Measurements from ENCODE around the gene MCF2.

DNA sequence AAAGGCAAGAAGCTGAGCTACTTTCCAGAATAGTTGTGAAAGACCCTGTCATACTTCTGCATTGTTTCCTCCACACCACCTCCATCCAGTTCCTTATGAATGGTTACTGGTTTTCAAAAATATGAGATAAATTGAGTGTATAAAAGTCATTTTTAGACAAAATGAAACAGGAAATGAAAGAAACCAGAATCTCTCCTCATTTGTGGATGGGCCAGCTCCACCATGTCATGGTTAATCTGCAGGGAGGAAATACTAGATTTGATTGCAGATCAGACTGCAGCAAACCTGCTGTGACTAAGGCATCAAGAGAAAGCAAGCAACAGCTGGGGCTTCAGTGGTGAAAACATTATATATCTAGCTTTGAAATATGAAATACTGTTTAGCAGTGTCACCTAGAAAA lies 153.6 kb downstream of the MCF2 start:
- TF ChIP-seq, protein P1, sequence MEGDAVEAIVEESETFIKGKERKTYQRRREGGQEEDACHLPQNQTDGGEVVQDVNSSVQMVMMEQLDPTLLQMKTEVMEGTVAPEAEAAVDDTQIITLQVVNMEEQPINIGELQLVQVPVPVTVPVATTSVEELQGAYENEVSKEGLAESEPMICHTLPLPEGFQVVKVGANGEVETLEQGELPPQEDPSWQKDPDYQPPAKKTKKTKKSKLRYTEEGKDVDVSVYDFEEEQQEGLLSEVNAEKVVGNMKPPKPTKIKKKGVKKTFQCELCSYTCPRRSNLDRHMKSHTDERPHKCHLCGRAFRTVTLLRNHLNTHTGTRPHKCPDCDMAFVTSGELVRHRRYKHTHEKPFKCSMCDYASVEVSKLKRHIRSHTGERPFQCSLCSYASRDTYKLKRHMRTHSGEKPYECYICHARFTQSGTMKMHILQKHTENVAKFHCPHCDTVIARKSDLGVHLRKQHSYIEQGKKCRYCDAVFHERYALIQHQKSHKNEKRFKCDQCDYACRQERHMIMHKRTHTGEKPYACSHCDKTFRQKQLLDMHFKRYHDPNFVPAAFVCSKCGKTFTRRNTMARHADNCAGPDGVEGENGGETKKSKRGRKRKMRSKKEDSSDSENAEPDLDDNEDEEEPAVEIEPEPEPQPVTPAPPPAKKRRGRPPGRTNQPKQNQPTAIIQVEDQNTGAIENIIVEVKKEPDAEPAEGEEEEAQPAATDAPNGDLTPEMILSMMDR (conservative IDR thresholded peaks at IDR 0.05; ENCODE audit: low read depth, low read length): no peak
- no peak for TF ChIP-seq EZH2 (IDR thresholded peaks at IDR 0.05; ENCODE audit: borderline replicate concordance, low read depth, low read length, poor library complexity, severe bottlenecking)
